Posterior cingulate gyrus (tissue), 11 donors: ENCODE data around the gene ZNF765.
"Not testable (repeated sequence)": the region's sequence is repeated elsewhere in the genome, so short reads cannot be mapped to it uniquely, and the experiment has no call there.

ENCODE experiments used
- DNase-seq, 10 donors: peaks; one replicate each; pipeline versions ENCODE4 v3.0.0 to v3.0.0-alpha.2; 2020 to 2021; ENCODE audit warnings: mixed read lengths in 3 of 10
- intact Hi-C: fragments of 100-400 bp; cut with DNase I; formaldehyde crosslinking; loops from one replicate; pipeline ENCODE4 v1.15.1; 2023

The ZNF765 gene

DNA sequence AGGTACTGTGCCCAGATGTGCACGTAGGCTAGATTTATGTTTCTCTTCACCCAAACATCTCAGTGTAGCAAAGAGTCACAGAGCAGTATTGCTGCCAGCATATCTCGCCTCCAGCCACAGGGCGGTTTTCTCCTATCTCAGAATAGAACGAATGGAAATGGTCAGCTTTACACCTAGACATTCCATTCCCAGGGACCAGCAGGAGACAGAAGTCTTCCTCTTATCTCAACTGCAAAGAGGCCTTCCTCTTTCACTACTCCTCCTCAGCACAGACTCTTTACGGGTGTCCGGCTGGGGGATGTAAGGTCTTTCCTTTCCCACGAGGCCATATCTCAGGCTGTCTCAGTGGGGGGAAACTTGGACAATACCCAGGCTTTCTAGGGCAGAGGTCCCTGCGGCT lies 73.7 kb downstream of the ZNF765 start:
- intact Hi-C loops, result loop anchor here (2.0 kb wide), 1 partner anchor 72 kb away; no protein-coding TSS in a partner anchor
- not testable (repeated sequence) for DNase-seq

DNA sequence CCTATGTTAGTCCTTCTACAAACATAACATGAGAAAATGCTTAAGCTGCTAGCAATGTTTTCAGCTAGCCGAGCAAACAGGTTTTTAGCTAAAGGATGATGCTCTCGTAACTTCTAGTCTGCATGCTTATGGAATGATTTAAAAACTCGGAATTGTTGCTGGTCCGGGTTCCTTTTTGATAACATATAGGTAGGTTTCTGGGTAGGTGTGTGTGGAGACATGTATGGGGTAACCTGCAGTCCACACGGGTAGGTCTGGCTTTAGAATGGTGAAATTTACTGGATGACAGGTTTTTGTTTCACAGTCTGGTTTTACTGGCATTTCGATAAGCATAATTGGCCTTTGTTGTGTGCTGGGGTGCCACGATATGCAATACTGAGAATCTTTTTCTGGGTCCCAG lies 77.0 kb downstream of the ZNF765 start:
- DNase-seq, result no peak
- intact Hi-C loops, result no loop called here

DNA sequence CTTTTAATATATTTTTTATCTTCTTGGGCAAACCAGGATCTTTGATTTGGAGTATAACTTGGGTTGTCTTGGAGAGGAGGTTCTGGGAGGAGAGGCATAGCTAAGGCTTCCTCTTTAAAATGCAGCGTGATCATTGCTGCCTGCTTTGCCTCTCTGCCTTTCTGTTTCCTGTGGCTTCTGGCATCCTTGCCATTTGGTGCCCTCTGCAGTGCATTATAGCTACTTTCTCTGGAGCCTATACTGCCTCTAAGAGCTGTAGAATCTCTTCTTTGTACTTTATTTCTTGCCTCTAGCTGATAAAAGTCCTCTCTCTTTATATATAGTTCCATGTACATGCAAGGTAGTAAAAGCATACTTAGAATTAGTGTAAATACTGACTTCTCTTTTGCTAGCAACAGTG lies 79.9 kb downstream of the ZNF765 start:
- not testable (repeated sequence) for DNase-seq

GRCh38 chr19:53475470-53475869 lies 80.5 kb downstream of the ZNF765 start:
- intact Hi-C loops, DNase-seq: not testable (repeated sequence)

More for the DNA sequence above, 79.9 kb downstream of the ZNF765 start:
- intact Hi-C loops, result not testable (repeated sequence)
